MCF 10A (cell line): ENCODE results near the gene AGRP. TPM values are rescaled to one million over a fixed set of nuclear protein-coding genes. Genes with fewer than 3 reads are reported as not detected.

ENCODE experiments used
- BruUV-seq: library from RNA; stranded (reverse); fragments of 400-500 nt; replicated peaks from 2 replicates; lab custom pipeline; 2021; lab: Mats Ljungman, UMichigan
- CTCF ChIA-PET: fragments of 300-600 bp; sonication (Branson Sonifier 250); formaldehyde crosslinking; extraction: SDS; loops from one replicate; lab custom pipeline; 2021; ENCODE audit warnings: antibody characterized with exemption, inconsistent platforms; lab: Yijun Ruan, JAX
- POLR2A ChIA-PET: fragments of 300-600, 350-650 bp; sonication (Branson Sonifier 250); formaldehyde crosslinking; extraction: SDS; loops from one replicate; lab custom pipeline; 2020; ENCODE audit warnings: antibody characterized with exemption, inconsistent platforms; lab: Yijun Ruan, JAX
- DNase-seq: peaks from one replicate; pipeline ENCODE4 v3.0.0-alpha.2; 2018; ENCODE audit not compliant: unreplicated experiment
- H3K27ac Mint-ChIP-seq: one replicate; pipeline ENCODE4 v1.8.0; 2022; ENCODE audit warnings: mild to moderate bottlenecking, low read depth, mixed read lengths; ENCODE audit not compliant: unreplicated experiment
- H3K27me3 Mint-ChIP-seq: one replicate; pipeline ENCODE4 v1.8.0; 2022; ENCODE audit warnings: mixed read lengths; ENCODE audit not compliant: insufficient read depth, unreplicated experiment
- H3K36me3 Mint-ChIP-seq: one replicate; pipeline ENCODE4 v1.8.0; 2022; ENCODE audit warnings: mild to moderate bottlenecking, moderate library complexity, mixed read lengths; ENCODE audit not compliant: insufficient read depth, unreplicated experiment
- H3K4me1 Mint-ChIP-seq: one replicate; pipeline ENCODE4 v1.8.0; 2022; ENCODE audit warnings: mixed read lengths; ENCODE audit not compliant: insufficient read depth, unreplicated experiment
- H3K4me3 Mint-ChIP-seq: one replicate; pipeline ENCODE4 v1.8.0; 2022; ENCODE audit warnings: mild to moderate bottlenecking, moderate library complexity, mixed read lengths; ENCODE audit not compliant: unreplicated experiment
- H3K9me3 Mint-ChIP-seq: one replicate; pipeline ENCODE4 v1.8.0; 2022; ENCODE audit warnings: mixed read lengths; ENCODE audit not compliant: unreplicated experiment
- CTCF ChIP-seq: fragments of 200-600 bp; IDR thresholded peaks from one replicate; pipeline ENCODE4 v1.8.0; 2022; ENCODE audit warnings: antibody characterized with exemption, mild to moderate bottlenecking; ENCODE audit not compliant: unreplicated experiment
- intact Hi-C: fragments of 100-400 bp; cut with micrococcal nuclease; formaldehyde crosslinking; loops from 2 replicates; pipeline ENCODE4 v1.14.1; 2022
- total RNA-seq: library from RNA; stranded (reverse); gene quantifications from 2 replicates; pipeline ENCODE4 v1.2.3, GENCODE V29; 2022

AGRP gene
- total RNA-seq, 1 experiment from 2014 or later = not detected

GRCh38 chr16:67506468-67506867 lies 23.1 kb upstream of the AGRP start:
- H3K9me3 Mint-ChIP-seq = no peaks in the 10 kb centered on the region
- POLR2A ChIA-PET = interaction anchor here (1.0 kb wide), 1 partner anchor 25 kb away, joined by 3 read pairs; no protein-coding TSS in a partner anchor

DNA sequence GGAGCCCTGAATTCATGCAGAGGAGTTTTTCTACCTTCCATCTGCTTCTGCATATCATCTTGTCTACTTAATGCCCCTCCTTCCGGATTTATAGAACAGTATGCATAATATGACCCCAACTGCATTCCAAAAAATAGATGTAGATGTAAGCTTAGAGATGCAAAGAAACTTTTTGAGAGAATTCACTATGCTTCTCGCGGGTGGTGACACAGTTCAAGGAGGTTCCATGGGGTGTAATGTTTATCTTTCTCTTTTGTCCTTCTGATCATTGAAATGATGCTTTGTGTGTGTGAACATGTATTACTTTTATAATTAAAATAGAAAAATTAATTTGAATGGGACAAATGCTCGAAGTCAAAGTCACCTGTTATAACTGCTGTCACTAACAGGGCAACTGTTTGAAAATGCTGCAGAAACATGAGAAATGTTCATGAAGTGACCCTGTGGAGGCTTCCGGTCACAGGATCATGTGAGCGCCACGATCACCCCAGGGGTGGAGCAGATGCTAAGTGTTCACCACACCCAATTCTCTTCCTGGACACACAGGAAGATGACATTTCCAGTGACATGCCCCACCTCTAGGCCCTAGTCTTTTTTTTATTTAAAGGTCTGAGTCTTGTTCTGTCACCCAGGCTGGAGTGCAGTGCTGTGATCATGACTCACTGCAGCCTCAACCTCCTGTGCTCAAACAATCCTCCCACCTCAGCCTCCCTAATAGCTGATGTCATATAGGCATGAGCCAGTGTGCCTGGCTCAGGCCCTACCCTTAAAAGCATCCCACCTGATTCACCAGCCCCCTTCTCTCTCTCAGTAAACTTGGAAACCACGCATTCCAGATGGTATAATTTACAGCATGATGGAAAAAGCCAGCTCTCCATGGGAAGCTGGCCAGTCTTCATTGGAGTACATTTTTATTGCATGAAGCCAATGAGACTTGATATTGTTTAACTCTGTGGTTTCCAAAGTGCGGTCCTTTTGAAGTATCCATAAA lies 21.0 kb upstream of the AGRP start:
- ChIA-PET POLR2A (no interaction called here), CTCF (interaction anchor here (0.6 to 1.7 kb wide), 4 partner anchors 10 to 58 kb away, joined by 3 to 10 read pairs (median 6); partner anchors contain the start of gene CTCF)
- no peak for DNase-seq
- Mint-ChIP-seq H3K27ac (no peak overlapping the region), H3K4me3 (no peak overlapping the region), H3K27me3 (no peaks in the 10 kb centered on the region), H3K4me1 (peaks cover 5% of the 10 kb centered on the region), H3K9me3 (no peaks in the 10 kb centered on the region), H3K36me3 (no peaks in the 10 kb centered on the region)
- no peak for TF ChIP-seq CTCF
- intact Hi-C loops = no loop called here
- no TSS peak for BruUV-seq

More at GRCh38 chr16:67506468-67506867, 23.1 kb upstream of the AGRP start:
- no peak overlapping the region for H3K27ac Mint-ChIP-seq
- H3K4me1 Mint-ChIP-seq = peaks cover 5% of the 10 kb centered on the region
- CTCF ChIA-PET = interaction anchor here (0.6 to 1.2 kb wide), 3 partner anchors 15 to 280 kb away, joined by 3 to 7 read pairs (median 4); partner anchors contain the start of gene TMEM208
- no peak for TF ChIP-seq CTCF
- H3K36me3 Mint-ChIP-seq = no peaks in the 10 kb centered on the region
- no peaks in the 10 kb centered on the region for H3K27me3 Mint-ChIP-seq
- H3K4me3 Mint-ChIP-seq = no peak overlapping the region
- no peak for DNase-seq
- intact Hi-C loops = no loop called here
- no TSS peak for BruUV-seq

DNA sequence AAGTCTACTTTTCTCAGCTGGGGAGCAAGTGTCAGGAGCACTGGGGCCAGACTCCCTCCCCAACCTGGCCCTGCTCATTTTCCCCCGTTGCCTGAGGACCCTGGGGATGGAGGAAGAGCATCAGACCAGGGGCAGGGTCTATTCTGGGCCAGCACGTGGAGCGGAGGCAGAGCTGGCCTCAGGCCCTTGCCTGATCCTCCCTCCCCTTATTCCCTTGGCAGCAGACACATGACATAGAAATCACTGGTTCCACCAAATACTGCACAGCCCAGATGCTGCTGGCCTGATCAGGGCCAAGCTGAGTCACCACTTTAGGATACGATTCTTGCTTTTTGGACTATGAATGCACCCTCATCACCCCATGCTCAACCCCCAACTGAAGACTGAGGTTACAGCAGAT lies 15.8 kb upstream of the AGRP start:
- Mint-ChIP-seq H3K27me3 (no peaks in the 10 kb centered on the region), H3K4me1 (no peaks in the 10 kb centered on the region), H3K9me3 (no peaks in the 10 kb centered on the region), H3K36me3 (no peaks in the 10 kb centered on the region), H3K27ac (no peak overlapping the region), H3K4me3 (no peak overlapping the region)
- POLR2A ChIA-PET = no interaction called here
- intact Hi-C loops = no loop called here
- no peak for DNase-seq
- CTCF ChIA-PET = interaction anchor here (1.0 to 9.2 kb wide), 2 partner anchors 22 to 214 kb away, joined by 3 to 65 read pairs; no protein-coding TSS in a partner anchor
- no TSS peak for BruUV-seq
- no peak for TF ChIP-seq CTCF
